ENCODE results near the gene POLR3H.
"Not testable (repeated sequence)": the region's sequence is repeated elsewhere in the genome, so short reads cannot be mapped to it uniquely, and the experiment has no call there.

POLR3H gene, protein sequence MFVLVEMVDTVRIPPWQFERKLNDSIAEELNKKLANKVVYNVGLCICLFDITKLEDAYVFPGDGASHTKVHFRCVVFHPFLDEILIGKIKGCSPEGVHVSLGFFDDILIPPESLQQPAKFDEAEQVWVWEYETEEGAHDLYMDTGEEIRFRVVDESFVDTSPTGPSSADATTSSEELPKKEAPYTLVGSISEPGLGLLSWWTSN

DNA sequence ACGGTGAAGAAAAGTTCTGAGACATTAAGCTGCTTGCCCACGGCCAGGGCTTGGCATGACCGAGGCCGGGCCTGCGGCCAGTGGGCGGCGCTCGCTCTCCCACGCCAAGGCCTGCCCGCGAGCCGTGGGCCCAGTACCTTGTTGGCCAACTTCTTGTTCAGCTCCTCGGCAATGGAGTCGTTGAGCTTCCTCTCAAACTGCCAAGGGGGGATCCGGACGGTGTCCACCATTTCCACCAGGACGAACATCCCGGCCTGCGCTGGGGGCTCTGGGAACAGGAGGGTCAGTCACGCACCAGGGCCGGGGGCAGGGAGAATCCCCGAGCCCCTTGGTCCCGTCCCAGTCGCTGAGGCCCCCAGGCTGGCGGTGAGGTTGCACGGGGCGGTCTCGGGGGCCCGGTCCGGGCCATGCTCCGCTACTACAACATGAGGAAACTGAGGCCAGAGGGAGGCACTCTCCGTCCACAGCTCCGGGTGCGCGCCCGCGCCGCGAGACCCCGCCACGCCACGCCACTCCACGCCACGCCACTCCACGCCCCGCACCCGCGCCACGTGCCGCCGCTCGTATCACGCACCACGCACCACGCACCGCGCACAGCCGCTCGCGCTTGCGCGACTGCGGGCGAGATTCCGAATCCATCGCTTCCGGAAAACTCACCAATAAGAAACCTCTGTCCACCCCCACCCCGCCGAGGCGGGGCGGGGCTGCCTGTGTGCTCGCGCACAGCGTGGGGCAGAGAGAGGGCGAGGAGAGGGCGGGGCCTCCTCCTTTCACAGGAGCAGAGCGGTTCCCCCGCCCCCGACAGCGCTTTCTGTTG lies at the start of gene POLR3H:
POLR3H (minus strand) TSS at position 617 of the 817 bp plus-strand sequence; CDS start at position 248, 369 bp downstream.
- DNase-seq: peak; percentile 93

DNA sequence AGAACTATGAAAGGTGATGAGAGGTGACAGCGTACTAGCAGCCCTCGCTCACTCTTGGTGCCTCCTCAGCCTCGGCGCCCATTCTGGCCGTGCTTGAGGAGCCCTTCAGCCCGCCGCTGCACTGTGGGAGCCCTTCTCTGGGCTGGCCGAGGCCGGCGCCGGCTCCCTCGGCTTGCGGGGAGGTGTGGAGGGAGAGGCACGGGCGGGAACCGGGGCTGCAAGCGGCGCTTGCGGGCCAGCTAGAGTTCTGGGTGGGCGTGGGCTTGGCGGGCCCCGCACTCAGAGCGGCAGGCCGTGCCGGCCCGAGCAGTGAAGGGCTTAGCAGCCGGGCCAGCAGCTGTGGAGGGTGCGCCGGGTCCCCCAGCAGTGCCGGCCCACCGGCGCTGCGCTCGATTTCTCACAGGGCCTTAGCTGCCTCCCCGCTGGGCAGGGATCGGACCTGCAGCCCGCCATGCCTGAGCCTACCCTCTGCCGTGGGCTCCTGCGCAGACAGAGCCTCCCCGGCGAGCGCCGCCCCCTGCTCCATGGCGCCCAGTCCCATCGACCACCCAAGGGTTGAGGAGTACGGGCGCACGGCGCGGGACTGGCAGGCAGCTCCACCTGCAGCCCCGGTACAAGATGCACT lies 49.2 kb upstream of the POLR3H start:
- DNase-seq: not testable (repeated sequence)

DNA sequence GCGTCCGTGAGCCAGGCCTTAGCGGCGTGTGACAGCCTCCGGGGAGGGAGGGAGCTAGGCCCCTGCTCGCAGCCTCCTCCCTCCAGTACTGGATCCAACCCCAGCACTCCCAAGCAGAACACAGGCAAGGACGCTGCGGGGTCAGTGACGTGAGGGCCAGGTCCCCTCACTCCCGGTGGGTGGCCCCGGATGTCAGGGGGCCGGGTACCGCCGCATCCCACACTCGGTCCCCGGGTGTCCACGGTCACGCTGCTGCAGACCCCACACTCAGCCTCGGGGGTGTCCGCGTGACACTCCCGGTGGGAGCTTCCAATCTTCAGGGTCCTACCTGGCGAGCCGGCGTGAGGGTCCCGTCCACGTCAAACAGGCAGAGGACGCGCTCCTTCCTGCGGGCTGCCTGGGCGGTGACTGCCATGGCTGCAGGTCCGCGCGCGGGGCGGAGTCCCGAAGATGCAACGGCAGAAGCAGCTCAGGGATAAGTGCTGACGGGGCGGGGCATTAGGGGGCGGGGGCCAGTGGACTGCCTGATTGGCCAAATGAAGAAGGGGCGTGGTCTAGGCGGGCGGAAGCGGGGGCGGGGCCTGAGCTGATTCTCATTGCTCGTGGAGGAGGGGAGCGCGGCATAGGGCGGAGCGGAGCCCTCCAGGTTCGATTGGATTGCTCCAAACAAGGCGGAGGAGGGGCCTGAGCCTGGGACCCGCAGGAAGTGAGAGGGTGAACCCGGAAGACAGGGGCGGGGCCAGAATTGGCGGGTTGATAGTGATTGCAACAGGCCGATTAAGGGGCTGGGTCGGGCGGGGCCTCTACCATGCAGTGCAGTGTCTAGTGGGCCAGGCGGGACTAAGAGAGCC lies 45.3 kb upstream of the POLR3H start, which contains the start of gene PMM1:
PMM1 (minus strand) TSS at position 450 of the 851 bp plus-strand sequence; CDS start at position 415, 35 bp downstream.
- peak; percentile 100 for DNase-seq

DNA sequence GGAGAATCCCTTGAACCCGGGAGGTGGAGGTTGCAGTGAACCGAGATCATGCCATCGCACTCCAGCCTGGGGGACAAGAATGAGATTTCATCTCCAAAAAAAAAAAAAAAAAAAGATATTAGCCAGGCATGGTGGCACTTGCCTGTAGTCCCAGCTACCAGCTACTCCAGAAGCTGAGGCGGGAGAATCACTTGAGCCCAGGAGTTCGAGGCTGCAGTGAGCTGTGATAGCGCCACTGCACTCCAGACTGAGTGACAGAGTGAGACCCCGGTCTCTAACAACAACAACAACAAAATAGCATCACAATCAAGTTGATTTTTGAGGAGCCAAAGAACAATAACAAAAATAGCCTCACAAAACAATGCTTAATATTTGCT lies 43.1 kb upstream of the POLR3H start:
- DNase-seq: no peak

DNA sequence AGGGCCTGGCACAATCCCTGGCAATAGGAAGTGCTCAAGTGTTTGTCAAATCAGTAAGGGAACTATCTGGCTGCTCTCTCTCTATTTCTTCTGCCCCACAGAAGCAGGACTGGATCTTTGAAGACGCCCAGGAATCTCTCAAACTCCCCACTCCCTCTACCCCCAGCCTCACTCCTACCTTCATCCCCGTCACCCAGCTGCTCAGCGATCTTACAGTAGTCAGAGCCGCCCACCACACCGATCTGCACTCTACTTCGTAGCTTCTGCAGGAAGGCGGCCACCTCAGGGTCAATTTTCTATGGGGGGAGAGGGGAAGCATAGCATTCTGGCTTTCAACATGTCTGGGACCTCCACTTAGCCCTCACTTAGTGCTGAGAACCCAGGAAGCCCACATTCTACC lies 41.6 kb upstream of the POLR3H start:
- DNase-seq: no peak

DNA sequence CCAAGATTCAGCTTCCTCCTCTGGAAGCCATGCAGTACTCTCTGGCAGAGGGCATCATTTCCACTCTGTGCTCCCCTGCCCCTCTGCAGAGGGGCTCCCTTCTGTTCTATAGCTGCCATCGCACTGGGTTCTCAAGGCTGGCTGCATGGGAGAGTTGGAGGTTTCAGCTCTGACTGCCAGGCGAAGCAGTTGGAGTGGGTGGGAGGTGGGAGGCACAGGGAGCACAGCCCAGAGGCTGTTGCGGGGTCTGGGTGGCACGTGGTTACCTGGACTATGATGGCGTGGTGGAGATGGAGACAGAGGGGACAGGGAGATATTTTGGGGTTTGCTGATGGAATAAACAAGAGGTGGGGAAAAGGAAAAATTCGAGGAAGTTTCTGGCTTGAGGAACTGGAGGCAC lies 40.6 kb upstream of the POLR3H start:
- DNase-seq: no peak

DNA sequence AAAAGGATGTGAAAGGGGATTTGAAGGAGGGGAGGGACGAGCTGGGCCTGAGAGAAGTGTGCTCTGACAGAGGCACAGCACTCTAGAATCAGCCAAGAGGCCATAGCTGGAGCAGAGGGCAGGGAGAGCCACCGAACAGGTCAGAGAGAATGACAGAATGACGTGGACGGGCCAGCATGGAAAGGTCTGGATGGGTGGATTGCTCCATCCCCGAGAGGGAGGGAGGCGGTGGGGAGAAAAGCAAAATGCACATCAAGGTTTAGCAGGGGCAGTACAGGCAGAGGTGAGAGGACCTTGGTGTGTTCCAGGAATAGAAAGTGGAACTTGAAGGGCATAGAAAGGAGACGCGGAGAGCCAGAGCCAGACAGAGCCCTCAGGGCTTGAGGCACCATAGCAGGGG lies 38.4 kb upstream of the POLR3H start:
- DNase-seq: no peak

DNA sequence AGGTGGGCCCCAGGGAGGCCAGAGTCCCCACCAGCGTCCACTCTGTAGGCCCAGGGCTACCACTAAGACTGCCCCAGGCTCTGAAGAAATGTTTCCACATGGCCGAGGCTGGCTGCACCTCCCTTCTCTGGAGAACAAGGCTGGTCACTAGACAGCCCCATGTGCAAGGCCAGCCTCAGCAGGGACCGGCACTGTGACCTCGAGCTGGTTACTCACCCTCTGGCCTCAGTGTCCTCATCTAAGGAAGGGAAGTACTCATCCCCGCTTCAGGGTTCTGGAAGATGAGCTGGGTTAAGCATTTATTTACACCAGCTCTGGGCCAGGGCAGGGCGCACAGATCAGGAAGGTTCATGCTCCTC lies 35.7 kb upstream of the POLR3H start:
- DNase-seq: no peak

DNA sequence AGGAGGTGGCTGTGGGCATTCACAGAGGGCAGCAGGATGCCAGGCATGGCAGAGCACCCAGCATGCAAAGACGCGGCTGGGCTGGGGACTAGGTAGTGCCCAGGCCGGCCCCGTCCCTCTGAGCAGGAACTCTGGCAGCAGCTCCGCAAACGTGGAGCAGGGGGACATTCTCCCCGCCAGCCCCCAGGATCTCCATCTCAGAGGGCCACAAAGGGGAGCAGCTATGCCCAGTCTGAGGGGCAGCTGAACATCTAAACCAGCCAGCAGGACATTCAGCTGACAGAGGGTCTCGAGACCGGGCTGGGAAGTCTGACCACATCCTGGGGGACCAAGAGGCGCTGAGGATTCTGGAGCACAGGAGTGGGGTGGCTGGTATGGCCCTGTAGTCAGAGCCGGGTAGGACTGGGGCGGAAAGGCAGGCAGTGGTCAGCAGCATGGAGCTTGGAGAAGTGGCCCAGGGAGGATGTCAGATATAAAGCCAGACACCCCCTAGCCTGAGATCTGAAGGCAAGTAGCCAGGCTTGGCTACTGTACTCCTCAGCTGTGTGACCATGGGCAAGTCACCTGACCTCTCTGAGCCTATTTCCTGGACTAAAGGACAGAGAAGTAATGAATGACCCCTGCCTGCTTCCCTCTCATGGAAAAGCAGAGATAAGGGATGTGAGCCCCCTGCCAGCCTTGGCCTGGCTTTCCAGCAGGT lies 35.2 kb upstream of the POLR3H start:
- DNase-seq: no peak

DNA sequence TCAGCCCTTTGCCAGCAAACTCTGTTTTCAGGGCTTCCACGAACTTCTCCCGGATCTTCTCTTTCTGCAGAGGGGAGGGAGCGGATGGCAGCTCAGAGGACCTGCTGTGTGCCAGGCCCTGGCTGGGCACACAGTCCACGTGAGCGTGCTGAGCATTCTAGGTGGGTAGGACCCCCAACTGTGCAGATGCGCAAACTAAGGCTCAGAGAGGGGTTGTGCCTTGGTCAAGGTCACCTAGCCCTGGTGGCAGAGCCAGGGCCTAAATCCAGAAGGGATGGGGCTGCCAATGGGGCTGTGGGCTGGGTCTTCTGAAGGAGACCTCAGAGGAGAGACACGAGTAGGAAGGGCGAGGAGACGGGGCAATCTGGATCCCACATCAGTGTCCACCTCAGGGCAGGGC lies 34.5 kb upstream of the POLR3H start:
- no peak for DNase-seq

DNA sequence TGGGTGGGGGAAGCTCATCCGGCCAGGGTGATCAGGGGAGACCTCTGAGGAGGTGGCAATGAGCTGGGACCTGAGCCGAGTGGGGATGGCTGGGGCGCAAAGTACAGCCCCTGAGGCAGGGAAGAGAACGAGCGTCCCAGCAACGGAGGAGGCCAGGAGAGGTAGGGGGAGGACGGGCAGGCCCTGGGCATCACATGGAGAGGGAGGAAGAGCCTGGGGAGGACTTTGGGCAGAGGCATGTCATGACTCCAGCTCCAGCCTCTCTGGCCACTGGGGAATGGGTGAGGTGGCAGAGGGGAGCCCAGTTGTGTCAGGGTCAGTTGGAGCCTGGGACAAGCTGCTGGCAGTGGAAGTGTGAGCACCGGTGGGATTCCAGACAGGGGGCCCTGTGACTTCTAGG lies 33.8 kb upstream of the POLR3H start:
- no peak for DNase-seq

DNA sequence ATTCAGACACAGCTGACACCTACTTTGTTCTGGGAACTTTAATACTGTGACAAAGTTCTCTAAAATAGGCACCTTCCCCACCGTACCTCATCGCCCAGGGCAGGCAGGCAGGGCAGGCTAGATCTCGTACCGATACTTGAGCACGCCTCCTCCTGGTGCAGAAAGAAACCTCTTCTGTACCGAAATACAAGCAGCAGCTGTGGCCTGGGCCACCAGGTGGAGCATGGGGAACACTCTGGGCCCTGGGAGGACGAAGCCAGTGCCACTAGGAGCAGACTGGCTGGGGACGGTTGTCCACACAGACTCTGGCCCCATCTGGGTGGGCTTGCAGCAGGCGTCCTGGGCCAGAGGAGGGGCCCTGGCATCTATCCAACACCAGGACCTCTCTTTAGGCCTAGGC lies 32.6 kb upstream of the POLR3H start:
- DNase-seq: no peak

DNA sequence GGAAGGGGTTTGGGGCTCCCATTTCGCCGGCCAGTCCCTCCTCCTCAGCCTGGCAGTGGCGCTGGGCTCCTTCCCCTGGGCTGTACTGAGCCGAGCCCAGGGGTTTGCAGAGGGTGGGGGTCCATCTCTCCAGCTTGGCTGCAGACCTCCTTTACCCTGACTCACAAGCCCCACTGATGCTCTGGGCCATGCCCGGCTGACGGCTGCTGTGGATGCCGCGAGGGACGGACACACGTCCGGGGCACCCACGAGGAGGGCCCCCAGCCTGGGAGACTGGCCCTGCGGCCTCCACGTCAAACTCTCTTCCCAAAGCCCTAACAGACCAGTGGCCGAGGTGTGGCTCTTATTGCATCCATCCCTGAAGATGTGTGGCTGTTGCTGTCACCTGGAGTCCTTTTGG lies 31.3 kb upstream of the POLR3H start:
- DNase-seq: no peak

DNA sequence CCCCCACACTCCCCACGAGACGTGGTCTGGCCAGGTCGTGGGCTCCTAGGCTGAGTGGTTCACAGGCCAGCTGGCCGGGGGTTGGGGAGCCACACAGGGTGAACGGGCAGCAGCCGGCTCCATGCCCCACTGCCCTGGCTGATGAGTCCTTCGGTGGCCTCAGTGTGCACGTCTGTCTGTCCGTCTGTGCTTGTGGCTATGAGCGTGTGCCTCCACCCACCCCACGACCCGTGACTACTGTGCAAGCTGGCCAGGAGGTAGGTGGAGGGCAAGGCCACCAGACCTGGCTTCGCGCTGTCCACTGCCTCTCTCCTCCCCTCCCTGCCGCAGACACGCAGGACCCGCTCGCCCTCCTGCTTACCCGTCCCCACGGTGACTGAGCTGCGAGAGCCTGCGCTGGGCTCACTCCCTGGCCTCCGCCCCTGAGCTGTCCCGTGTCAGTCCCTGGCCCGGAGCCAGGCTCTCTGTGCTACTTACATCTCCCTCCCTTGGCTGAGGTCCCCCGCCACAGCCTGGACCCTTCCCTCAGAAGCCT lies 30.6 kb upstream of the POLR3H start:
- no peak for DNase-seq

DNA sequence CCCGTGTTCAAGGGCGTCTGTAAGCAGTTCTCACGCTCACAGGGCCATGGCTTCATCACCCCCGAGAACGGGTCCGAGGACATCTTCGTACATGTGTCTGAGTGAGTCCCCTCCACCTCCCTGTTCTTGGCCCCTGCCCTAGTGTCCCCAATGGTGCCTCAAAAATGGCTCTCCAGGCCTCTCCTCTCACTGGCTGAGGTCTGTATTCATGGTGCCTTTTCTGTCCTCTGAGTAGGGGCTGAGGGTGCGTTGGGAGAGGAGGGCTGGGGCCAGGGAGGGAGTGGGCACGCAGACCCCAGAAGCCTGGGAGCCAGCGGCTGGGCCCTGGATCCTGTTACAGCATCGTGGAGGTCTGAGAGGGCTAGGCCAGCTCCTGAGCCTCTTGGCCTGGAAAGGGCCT lies 29.4 kb upstream of the POLR3H start:
- no peak for DNase-seq

DNA sequence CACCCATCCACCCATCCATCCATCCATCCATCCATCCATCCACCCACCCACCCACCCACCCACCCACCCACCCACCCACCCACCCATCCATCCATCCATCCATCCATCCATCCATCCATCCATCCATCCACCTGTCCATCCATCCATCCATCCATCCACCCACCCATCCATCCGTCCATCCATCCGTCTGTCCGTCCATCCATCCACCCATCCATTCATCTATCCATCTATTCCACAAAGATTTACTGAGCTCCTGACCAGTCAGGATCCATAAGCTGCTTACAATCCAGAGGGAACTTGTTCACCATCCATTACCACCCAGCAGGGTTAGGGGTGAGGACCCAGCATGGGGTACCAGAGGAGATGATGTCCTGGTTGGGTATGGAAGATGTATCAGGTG lies 28.0 kb upstream of the POLR3H start:
- DNase-seq: not testable (repeated sequence)

DNA sequence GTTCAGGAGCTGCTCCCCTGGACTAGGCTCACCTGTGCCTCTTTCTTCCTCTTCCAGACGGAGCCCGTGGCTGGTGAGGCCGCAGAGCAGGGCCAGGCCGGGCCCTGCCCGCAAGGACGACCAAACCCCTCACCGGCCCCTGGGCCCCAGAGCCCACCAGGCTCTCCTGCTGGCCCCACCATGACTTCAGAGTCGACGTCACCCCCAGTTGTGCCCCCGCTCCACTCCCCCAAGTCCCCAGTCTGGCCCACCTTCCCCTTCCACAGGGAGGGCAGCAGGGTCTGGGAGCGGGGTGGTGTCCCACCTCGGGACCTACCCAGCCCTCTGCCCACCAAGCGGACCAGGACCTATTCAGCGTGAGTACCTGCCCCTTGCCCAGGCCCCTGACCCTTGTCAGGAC lies 27.5 kb upstream of the POLR3H start:
- DNase-seq: no peak

DNA sequence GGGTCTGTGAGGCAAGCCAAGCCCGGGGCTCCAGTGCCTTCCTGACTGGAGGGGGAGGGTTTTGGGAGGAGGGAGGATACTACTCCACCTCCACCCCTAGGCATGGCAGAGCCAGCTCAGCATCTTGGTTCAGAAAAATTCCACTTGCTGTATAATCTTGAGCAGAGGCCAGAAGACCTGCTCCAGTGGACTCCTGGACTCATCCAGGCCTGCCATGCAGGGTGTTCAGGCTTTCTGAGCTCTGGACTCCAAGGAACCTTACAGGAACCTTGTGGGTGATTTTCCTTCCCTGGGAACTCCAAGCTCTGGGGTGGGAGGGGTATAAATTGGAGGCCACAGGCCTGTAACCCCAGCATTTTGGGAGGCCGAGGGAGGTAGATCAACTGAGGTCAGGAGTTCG lies 26.0 kb upstream of the POLR3H start:
- no peak for DNase-seq

DNA sequence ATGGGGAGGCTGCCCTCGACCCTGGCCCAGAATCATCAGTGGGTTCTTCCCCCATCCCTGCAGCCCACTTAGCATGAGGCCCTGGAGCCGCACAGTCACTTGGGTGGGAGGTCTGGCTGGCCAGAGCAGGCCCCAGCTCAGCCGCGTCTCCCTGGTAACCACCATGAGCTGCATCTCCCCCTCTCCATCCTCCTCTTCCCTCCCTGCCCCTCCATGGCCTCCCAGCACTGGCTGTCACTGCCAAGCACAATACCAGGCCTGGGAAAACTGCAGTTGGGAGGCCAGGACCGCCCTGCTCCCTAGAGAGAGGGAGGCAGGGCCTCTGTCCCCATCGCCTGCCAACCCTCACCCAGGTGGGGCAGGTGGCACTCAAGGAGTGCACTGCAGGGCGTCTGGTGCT lies 24.5 kb upstream of the POLR3H start:
- DNase-seq: no peak

DNA sequence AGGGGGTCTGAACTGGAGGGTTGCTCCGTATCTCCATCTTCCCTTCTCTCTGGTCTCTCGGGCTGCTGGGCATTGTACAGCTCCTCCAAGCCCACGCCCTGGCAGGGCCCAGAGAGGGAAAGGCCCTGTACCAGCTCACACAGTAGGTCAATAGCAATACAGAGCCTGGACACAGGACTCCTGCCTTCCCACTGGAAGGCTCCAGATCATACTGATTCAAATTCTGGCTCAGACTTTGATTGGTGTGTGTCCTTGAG lies 23.2 kb upstream of the POLR3H start:
- no peak for DNase-seq

DNA sequence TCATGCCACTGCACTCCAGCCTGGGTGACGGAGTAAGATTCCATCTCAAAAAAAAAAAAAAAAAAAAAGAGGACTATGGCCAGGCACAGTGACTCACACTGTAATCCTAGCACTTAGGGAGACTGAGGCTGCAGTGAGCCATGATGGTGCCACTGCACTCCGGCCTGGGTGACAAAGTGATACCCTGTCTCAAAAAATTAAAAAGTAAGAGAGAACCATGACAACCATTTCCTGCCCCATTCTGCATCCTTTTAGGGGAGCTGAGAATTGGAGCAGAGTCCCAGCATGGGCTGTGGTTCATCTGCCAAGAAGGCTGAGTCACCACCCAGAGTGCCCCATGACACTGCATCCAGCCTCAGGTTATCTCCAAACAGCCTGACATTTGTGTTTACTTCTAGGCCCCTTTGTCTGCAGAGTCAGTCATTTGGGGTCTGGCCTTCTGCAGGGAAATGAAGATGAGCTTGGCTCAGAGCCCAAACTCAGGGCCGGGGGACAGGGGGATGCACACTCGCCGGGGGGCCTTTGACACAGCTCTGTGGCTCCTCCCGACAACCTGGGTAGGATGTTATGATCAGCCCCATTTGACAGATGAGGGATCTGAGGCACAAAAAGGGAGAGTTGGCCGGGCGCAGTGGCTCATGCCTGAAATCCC lies 21.3 kb upstream of the POLR3H start:
- DNase-seq: no peak

DNA sequence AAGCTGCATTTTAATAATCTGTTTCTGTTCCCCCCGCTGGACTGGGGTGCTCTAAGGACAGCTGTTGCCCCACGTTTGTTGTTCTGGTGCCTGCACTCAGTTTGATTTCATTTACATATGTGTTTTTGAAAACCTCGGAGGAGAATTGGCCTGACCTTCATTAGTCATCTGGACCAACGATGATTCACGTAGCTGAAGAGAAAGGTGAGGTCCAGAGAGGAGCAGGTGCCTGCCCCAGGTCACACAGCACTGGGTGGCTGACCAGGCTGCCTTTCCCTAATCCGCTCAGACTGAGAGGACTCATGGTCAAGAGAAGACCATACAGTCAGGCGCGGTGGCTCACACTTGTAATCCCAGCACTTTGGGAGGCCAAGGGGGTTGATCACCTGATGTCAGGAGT lies 20.3 kb upstream of the POLR3H start:
- DNase-seq: no peak
